ENCODE measurements around the gene POLN. TPM values are rescaled to one million over a fixed set of nuclear protein-coding genes. Genes with fewer than 3 reads are reported as not detected.

Gene POLN
- total RNA-seq, 1 experiment from 2014 or later = 1.2 TPM

GRCh38 chr4:2172627-2173231 is 69.2 kb downstream of the POLN start:
- intact Hi-C loops (cut with micrococcal nuclease; ENCODE audit: unreplicated experiment) = no loop called here
- DNase-seq = no peak
- TF ChIP-seq CTCF (IDR thresholded peaks at IDR 0.05; ENCODE audit: insufficient read depth in 1 of 2, low read depth in 1 of 2, low read length in 1 of 2, severe bottlenecking in 1 of 2, unreplicated experiment in 1 of 2) = no peak
- Histone ChIP-seq H3K4me3 (ENCODE audit: low read depth, low read length) (no peak overlapping the region), H3K27me3 (replicated peaks; ENCODE audit: control insufficient read depth, insufficient read depth, low read length) (no peaks in the 10 kb centered on the region), H3K36me3 (ENCODE audit: control insufficient read depth, insufficient read depth, low read length) (no peaks in the 10 kb centered on the region), H3K4me1 (no peaks in the 10 kb centered on the region), H3K9me3 (no peaks in the 10 kb centered on the region)
- H3K9me3 Mint-ChIP-seq (ENCODE audit: unreplicated experiment) = no peaks in the 10 kb centered on the region
- H3K4me3 Mint-ChIP-seq (ENCODE audit: unreplicated experiment) = no peak overlapping the region
- no TSS peak for BruUV-seq (replicated peaks)
- no peaks in the 10 kb centered on the region for H3K27me3 Mint-ChIP-seq (ENCODE audit: insufficient read depth, unreplicated experiment)
- ChIA-PET POLR2A (no interaction called here), CTCF (no interaction called here)
- no peak overlapping the region for H3K27ac Mint-ChIP-seq (ENCODE audit: unreplicated experiment)
- peaks cover 17% of the 10 kb centered on the region for H3K4me1 Mint-ChIP-seq (ENCODE audit: low read depth, unreplicated experiment)
- H3K36me3 Mint-ChIP-seq (ENCODE audit: insufficient read depth, unreplicated experiment) = no peaks in the 10 kb centered on the region

- Histone ChIP-seq H3K9me3 (no peaks in the 10 kb centered on the region), H3K27me3 (replicated peaks; ENCODE audit: control insufficient read depth, insufficient read depth, low read length) (no peaks in the 10 kb centered on the region), H3K4me3 (ENCODE audit: low read depth, low read length) (no peak overlapping the region), H3K36me3 (ENCODE audit: control insufficient read depth, insufficient read depth, low read length) (no peaks in the 10 kb centered on the region), H3K4me1 (no peaks in the 10 kb centered on the region)
- TF ChIP-seq CTCF (IDR thresholded peaks at IDR 0.05; ENCODE audit: insufficient read depth in 1 of 2, low read depth in 1 of 2, low read length in 1 of 2, severe bottlenecking in 1 of 2, unreplicated experiment in 1 of 2) = no peak
- ChIA-PET CTCF (no interaction called here), POLR2A (interaction anchor here (0.6 kb wide), 1 partner anchor 15 kb away, joined by 3 read pairs; no protein-coding TSS in a partner anchor)
- Mint-ChIP-seq H3K27me3 (ENCODE audit: insufficient read depth, unreplicated experiment) (no peaks in the 10 kb centered on the region), H3K27ac (ENCODE audit: unreplicated experiment) (no peak overlapping the region), H3K4me1 (ENCODE audit: low read depth, unreplicated experiment) (peaks cover 18% of the 10 kb centered on the region), H3K9me3 (ENCODE audit: unreplicated experiment) (no peaks in the 10 kb centered on the region), H3K36me3 (ENCODE audit: insufficient read depth, unreplicated experiment) (no peaks in the 10 kb centered on the region), H3K4me3 (ENCODE audit: unreplicated experiment) (no peak overlapping the region)
- no TSS peak for BruUV-seq (replicated peaks)
- intact Hi-C loops (cut with micrococcal nuclease; ENCODE audit: unreplicated experiment) = no loop called here
- DNase-seq = no peak
Observed at GRCh38 chr4:2172161-2172560, 69.8 kb downstream of the POLN start.

- intact Hi-C loops (cut with micrococcal nuclease; ENCODE audit: unreplicated experiment) = no loop called here
- peaks cover 18% of the 10 kb centered on the region for H3K4me1 Mint-ChIP-seq (ENCODE audit: low read depth, unreplicated experiment)
- ChIA-PET POLR2A (interaction anchor here (0.6 kb wide), 1 partner anchor 10 kb away, joined by 3 read pairs; no protein-coding TSS in a partner anchor), CTCF (interaction anchor here (0.7 kb wide), 1 partner anchor 159 kb away, joined by 3 read pairs; no protein-coding TSS in a partner anchor)
- no peak overlapping the region for H3K4me3 Mint-ChIP-seq (ENCODE audit: unreplicated experiment)
- H3K27ac Mint-ChIP-seq (ENCODE audit: unreplicated experiment) = no peak overlapping the region
- H3K27me3 Mint-ChIP-seq (ENCODE audit: insufficient read depth, unreplicated experiment) = no peaks in the 10 kb centered on the region
- TF ChIP-seq CTCF (IDR thresholded peaks at IDR 0.05; ENCODE audit: insufficient read depth in 1 of 2, low read depth in 1 of 2, low read length in 1 of 2, severe bottlenecking in 1 of 2, unreplicated experiment in 1 of 2) = no peak
- H3K36me3 Mint-ChIP-seq (ENCODE audit: insufficient read depth, unreplicated experiment) = peaks cover 5% of the 10 kb centered on the region
- DNase-seq = peak in 1 of 2 experiments; percentile 12
- no peaks in the 10 kb centered on the region for H3K9me3 Mint-ChIP-seq (ENCODE audit: unreplicated experiment)
- H3K9me3 ChIP-seq = no peaks in the 10 kb centered on the region
- no peaks in the 10 kb centered on the region for H3K36me3 ChIP-seq (ENCODE audit: control insufficient read depth, insufficient read depth, low read length)
- no peaks in the 10 kb centered on the region for H3K27me3 ChIP-seq (replicated peaks; ENCODE audit: control insufficient read depth, insufficient read depth, low read length)
- no peaks in the 10 kb centered on the region for H3K4me1 ChIP-seq
- no TSS peak for BruUV-seq (replicated peaks)
- H3K4me3 ChIP-seq (ENCODE audit: low read depth, low read length) = no peak overlapping the region
Observed at GRCh38 chr4:2168469-2169319, 73.2 kb downstream of the POLN start.

Data from Caco-2 (cell line).